Fibroblast of skin of left quadriceps (primary cell): ENCODE data around the gene KYAT1.
"Not testable (repeated sequence)": the region's sequence is repeated elsewhere in the genome, so short reads cannot be mapped to it uniquely, and the experiment has no call there.

ENCODE experiments used
- DNase-seq, 2 experiments: peaks; one replicate each; pipeline ENCODE4 v3.0.0-alpha.2; 2013; ENCODE audit warnings: low read depth in 2 of 2

The KYAT1 gene

GRCh38 chr9:128818099-128818838 is 63.5 kb downstream of the KYAT1 start, which contains the start of gene ENDOG:
ENDOG (plus strand) TSS chr9:128818500; CDS start chr9:128818685, 185 bp downstream.
- peak; percentile 87 to 89 for DNase-seq

GRCh38 chr9:128810873-128811272 is 70.9 kb downstream of the KYAT1 start:
- no peak for DNase-seq

GRCh38 chr9:128809831-128810230 is 71.9 kb downstream of the KYAT1 start:
- DNase-seq = no peak

GRCh38 chr9:128809036-128809599 is 72.6 kb downstream of the KYAT1 start:
- no peak for DNase-seq

- DNase-seq = no peak
Measured at GRCh38 chr9:128808543-128808942, 73.2 kb downstream of the KYAT1 start.

- DNase-seq = no peak
Measured at GRCh38 chr9:128807827-128808226, 73.9 kb downstream of the KYAT1 start.

GRCh38 chr9:128805661-128806060 is 76.1 kb downstream of the KYAT1 start:
- no peak for DNase-seq

- DNase-seq = no peak
Measured at GRCh38 chr9:128802482-128802881, 79.3 kb downstream of the KYAT1 start.

GRCh38 chr9:128800061-128800460 is 81.7 kb downstream of the KYAT1 start:
- no peak for DNase-seq

- DNase-seq = no peak
Measured at GRCh38 chr9:128798896-128799295, 82.9 kb downstream of the KYAT1 start.

GRCh38 chr9:128794961-128795360 is 86.8 kb downstream of the KYAT1 start:
- not testable (repeated sequence) for DNase-seq

- DNase-seq = no peak
Measured at GRCh38 chr9:128792978-128793686, 88.6 kb downstream of the KYAT1 start.

- no peak for DNase-seq
Measured at GRCh38 chr9:128792134-128792533, 89.6 kb downstream of the KYAT1 start.

GRCh38 chr9:128790536-128790935 is 91.2 kb downstream of the KYAT1 start:
- no peak for DNase-seq

- no peak for DNase-seq
Measured at GRCh38 chr9:128788445-128788844, 93.3 kb downstream of the KYAT1 start.

GRCh38 chr9:128787659-128788058 is 94.1 kb downstream of the KYAT1 start:
- no peak for DNase-seq

- peak; percentile 51 to 60 for DNase-seq
Measured at GRCh38 chr9:128786681-128787601, 94.8 kb downstream of the KYAT1 start, which contains the start of gene TBC1D13. TBC1D13 (plus strand) TSS chr9:128787253; CDS start chr9:128787354, 101 bp downstream.

- no peak for DNase-seq
Measured at GRCh38 chr9:128785427-128785826, 96.3 kb downstream of the KYAT1 start.
